Measurements from ENCODE around the gene CLDN3.
A peak's percentile ranks its signal among the peaks of the same experiment; 100 is the strongest.

The CLDN3 gene

DNA sequence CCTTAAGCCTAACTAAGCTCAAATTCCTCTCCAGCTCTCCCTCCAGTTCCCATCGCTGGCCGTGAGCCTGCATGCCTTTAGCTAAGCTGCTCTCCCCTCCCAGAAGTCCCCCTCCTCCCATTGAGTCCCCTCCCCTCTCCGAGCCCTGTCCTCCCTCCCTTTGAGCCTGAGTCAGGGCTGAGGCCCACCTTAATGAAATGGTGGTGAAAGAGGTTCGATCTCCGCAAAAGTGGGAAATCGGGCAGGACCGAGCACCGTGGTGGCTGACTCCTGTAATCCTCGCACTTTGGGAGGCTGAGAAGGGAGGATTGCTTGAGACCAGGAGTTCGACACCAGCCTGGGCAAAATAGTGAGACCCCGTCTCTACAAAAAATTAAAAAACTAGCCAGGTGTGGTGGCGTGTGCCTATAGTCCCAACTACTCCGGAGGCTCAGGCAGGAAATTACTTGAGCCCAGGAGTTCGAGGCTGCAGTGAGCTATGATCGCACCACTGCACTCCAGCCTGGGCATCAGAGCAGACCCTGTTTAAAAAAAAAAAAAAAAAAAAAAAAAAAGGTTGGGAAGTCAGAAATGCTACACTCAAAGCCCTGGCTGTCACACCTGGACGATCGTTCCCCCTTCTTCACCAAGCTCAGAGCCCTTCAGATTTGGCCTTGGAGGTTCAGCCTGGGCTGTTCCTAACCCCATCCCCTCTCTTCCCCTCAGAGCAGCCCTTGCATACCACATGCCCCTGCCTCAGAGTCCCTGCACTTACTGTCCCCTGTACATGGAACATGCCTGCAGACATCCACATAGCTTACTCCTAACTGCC is 995 bp upstream of the CLDN3 start:
- no peak for DNase-seq (ENCODE audit: low read depth, low spot score)

DNA sequence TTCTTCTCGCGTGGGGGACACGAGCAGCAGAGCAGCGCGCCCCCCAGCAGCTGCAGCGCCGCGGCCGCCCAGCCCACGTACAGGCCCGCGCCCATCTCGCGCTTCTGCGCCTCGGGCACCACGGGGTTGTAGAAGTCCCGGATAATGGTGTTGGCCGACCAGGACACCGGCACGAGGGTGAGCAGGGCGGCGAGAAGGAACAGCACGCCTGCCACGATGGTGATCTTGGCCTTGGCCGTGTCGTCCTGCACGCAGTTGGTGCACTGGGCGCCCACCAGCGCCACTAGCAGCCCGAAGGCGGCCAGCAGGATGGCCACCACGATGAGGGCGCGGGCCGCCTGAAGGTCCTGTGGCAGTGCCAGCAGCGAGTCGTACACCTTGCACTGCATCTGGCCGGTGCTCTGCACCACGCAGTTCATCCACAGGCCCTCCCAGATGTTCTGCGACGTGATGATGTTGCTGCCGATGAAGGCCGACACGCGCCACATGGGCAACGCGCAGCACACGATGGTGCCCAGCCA is 529 bp downstream of the CLDN3 start:
- DNase-seq (ENCODE audit: low read depth, low spot score) = no peak

DNA sequence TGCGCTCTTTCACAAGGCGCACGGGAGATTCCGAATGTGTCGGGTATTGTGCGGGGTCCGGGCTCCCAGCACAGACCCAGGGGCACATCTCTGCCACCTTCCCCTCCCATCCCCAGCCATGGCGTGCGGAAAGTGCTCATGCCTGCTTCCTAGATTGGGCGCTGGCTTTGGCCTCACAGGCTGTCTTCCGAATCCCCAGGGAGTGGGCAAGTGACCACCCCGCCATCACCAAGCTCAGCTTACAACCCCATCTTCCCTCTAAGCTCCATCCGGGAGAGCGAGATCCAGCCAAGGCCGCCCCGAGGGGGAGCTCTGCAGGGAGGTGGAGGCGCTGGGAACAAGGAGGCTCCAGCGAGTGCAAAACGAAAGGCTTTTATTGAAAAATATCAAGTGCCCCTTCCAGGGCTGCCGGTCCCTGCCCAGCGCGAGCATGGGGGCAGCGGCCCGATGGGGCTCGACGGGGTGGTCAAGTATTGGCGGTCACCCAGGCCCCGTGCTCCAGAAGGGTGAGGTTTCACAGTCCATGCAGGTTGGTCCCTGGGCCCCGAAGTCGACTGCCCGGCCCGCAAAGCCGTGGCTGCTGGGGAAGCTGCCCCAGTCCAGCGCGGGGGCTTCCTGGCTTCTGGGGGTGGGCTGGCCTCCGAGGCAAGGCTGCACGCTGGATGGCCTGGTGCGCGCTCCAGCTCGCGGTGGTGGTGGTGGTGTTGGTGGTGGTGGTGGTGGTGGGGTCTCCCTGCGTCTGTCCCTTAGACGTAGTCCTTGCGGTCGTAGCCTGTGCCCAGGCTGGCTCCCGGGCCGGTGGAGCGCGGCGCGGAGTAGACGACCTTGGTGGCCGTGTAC is 1.2 kb downstream of the CLDN3 start:
- DNase-seq (ENCODE audit: low read depth, low spot score) = no peak

DNA sequence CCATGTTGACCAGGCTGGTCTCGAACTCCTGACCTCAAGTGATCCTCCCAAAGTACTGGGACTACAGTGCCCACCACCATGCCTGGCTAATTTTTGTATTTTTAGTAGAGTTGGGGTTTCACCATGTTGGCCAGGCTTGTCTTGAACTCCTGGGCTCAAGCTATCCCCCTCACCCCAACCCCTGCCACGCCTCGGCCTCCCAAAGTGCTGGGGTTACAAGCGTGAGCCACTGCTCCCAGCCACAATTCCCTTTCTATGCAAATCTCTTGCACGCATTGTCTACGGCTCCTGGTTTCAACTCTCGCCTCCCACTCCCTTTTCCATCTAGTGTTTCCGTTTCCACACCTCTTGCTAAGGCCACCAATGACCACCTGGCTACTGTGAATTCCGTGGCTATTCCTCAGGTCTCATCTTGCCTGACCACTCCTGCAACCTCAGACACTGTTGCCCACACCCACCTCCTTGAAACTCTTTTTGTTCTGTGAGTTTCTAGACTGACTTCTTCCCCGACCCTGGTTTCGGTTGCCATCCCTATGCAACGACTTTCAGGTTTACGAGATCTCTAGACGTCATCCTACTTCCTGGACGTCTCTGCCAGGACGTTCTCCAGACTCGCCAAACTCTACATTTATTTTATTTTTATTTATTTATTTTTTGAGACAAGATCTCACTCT is 3.4 kb downstream of the CLDN3 start:
- no peak for DNase-seq (ENCODE audit: low read depth, low spot score)

DNA sequence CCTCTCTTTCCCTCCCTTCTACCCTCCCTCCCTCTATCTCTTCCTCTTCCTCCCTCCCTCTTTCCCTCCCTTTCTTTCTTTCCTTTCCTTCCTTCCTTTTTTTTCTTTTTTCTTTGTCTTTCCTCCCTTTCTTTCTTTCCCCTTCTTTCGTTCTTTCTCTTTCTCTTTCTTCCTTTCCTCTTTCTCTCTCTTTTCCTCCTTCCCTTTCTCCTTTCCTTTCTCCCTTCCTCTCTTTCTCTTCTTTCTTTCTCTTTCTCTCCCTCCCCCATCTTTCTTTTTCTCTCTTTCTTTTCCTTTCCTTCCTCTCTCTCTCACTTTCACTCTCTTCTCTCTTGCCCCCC is 7.4 kb downstream of the CLDN3 start:
- no peak for DNase-seq (ENCODE audit: low read depth, low spot score)

DNA sequence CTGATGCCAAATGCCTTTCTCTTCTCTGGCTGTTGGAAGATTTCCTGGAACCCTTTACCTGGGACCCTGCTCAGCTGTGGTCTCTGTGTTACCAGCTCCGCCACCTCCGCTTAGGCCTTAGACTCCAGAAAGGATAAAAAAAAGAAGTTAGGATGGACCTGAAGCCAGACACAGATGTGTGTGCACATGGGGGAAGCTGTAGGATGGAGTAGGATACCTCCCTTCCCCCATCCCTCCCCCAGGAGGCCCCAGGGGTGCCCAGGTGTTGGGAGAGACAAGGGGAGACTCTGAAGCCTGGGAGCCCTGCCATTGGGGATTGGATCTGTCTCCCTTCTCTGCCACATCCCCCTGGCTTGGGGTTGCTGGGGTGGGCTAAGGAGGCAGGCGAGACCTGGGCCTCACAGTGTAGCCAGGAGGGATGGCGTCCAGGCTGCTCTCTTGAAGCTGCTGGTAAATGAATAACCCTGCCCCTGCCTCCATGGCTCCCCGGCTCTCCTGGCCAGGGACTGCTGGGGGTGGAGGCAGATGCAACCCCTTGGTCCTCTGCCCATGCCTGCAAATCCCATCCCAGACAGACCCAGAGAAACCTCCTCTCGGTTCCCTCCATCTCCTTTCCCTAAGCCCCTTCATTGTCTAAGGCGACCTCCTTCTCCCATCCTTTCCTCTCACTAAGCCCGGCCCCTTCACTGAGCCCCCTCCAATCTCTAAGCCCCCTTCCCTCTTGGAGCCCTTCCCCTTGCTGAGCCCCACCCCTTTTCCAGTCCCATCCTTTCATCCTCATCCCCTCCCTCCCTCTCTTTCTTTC is 8.0 kb downstream of the CLDN3 start:
- DNase-seq (ENCODE audit: low read depth, low spot score) = no peak

DNA sequence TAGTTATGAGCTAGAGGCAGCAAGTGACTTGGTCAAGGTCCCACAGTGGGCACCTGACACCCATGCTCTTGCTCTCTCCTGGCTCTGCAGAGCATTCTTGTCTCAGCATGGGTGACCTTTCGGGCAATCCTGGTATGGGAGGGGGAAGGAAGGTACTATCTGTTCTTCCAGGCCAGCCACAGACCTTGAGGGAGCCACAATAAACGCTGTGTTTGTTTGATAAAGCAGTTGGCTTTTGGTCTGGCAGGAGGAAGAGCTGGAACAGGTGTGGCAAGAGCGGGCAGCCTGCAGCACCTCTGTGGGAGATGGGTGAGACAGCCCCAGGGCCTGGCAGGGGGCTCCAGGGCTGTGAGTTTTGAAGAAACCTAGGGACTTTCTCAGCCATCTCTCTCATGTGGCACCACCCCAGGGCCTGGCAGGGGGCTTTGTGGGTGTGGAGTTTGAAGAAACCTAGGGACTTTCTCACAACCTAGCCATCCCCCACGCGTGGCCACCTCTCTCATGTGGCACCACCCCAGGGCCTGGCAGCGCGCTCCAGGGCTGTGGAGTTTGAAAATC is 11.4 kb downstream of the CLDN3 start:
- no peak for DNase-seq (ENCODE audit: low read depth, low spot score)

DNA sequence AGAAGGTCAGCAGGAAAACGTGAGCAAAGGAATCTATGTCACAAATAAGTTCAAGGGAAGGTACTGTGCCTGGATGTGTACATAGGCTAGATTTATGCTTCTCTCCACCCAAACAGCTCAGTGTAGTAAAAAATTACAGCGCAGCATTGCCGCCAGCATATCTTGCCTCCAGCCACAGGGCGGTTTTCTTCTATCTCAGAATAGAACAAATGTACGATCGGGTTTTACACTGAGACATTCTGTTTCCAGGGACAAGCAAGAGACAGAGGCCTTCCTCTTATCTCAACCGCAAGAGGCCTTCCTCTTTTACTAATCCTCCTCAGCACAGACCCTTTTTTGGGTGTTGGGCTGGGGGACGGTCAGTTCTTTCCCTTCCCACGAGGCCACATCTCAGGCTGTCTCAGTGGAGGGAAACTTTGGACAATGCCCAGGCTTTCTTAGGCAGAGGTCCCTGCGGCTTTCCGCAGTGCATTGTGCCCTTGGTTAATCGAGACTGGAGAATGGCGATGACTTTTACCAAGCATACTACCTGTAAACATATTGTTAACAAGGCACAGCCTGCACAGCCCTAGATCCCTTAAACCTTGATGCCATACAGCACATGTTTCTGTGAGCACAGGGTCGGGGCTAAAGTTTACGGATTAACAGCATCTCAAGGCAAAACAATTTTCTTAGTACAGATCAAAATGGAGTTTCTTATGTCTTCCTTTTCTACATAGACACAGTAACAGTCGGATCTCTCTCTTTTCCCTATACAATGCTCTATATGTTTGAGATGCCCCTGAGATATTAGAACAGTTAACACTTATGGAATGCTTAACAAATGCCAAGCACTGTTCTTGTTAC is 19.9 kb downstream of the CLDN3 start:
- no peak for DNase-seq (ENCODE audit: low read depth, low spot score)

DNA sequence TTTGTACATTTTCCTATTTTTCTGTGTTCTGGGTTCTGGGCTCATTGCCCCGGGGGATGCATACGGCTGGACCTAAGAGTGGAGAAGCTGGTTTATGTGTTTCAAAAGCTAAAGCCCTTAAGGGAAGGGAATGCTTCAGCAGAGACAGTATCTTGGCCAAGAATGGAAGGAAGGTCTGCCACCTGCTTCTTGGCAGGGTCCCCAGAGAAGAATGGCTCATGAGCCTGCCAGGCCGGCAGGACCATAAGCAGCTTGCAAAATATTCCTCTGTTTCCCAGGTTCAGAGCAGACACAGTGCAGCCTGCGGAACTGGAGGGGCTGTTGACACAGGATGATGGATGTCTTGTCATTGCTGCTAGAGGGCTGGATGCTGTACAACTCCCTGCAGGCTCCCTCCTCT is 23.7 kb downstream of the CLDN3 start:
- DNase-seq (ENCODE audit: low read depth, low spot score) = no peak

DNA sequence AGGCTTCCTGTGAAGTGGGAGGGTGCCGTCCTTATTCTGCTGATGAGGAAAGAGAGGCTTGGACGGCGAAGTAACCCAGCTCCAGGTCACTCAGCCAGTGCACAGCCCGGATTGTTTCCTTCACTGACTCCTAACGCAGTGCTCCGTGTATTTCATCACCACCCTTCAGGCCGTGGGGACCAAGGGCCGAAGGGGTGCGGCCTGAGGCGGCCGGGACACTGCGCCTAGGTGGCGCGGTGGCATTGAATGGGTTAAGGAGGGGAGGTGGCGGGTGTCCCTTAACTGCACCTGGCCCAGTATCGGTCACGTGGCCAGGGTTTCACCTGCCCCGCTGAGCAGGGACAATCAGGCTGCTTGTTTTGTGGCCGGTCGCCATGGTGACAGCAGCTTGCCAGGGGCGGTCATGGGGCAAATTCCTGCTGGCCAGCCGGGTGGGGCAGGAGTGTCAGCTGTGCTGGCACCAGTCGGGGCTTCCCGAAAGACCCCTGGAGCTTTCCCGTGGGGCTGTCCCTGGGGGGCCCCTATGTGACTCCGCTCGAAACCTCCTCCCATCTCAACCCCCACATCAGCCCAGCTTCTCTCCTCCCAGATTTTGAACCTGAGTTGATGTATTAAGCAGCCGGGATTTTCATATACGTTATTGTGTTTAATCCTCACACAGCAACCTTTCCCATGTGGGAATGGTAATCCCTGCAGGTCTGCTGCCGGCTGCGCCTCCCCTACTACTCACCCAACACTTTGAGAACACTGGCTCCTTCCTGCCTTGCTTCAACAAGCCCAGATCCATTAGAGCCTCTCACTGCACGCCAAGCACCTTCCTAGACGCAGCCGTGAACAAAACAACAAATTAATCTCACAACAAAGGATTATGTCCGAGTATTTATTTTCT is 27.1 kb downstream of the CLDN3 start:
- no peak for DNase-seq (ENCODE audit: low read depth, low spot score)

DNA sequence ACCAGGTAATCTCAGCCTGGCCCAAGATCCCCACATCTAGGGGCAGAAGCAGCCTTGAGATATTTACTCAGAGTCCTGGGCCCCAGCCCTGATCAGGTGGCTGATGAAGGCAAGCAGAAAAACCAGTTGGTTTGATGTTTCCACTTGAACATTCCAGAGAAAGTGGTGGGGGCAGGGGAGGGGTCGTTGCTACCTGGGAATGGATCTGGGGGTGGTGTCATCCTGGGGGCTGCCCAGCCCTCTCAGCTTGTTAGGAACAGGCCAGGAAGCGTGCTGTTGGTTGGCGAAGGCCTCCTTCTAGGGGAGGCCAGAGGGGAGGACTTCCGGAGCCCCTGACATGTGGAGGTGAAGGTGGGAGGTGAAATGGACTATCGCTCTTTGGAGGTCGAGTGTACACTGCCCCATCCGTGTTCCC is 27.7 kb downstream of the CLDN3 start:
- DNase-seq (ENCODE audit: low read depth, low spot score) = no peak

DNA sequence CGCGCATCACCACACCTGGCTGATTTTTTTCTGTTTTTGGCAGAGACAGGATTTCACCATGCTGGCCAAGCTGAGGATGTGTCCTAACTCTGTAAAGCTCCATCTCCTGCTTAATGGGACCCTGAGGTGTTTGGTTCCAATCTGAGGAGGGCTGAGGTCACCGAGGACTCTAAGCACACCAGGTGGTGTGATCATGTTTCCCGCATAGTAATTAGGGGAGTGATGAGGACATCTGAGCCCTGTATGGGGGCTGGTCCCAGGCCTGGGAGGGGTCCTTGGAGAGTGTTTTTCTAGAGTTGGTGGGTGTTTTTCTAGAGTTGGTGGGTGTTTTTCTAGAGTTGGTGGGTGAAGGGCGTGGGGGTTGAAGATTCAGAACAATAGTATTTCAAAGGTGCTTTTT is 28.5 kb downstream of the CLDN3 start:
- no peak for DNase-seq (ENCODE audit: low read depth, low spot score)

DNA sequence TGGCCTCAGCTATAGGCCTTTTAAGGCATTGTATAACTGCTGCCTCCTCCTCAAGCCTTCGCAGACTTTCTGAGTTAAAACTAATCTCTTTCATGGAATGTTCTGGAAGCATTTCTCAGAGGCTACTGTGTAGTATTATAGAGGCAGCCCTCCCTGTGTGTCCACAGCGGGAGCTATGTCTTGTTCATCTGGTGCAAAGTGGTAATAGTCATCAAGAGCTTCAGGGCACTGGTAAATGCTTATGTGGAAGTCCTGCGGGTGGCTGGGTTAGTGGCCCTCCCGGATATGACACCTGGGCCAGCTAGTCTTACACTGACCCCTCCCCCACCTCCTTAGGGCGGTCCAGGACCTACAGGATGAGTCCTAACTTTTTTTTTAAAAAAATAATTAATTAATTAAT is 29.3 kb downstream of the CLDN3 start:
- DNase-seq (ENCODE audit: low read depth, low spot score) = no peak

DNA sequence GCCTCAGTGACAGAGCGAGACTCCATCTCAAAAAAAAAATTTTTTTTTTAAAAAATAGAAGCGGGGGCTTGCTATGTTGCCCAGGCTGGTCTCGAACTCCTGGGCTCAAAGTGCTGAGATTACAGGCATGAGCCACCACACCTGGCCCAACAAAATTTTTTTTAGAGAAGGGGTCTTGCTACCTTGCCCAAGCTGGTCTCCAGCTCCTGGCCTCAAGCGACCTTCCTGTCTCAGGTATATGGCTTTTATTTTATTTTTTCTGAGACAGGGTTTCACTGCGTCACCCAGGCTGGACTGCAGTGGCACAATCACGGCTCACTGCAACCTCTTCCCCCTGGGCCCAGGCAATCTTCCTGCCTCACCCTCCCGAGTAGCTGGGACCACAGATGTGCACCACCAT is 29.9 kb downstream of the CLDN3 start:
- DNase-seq (ENCODE audit: low read depth, low spot score) = no peak

DNA sequence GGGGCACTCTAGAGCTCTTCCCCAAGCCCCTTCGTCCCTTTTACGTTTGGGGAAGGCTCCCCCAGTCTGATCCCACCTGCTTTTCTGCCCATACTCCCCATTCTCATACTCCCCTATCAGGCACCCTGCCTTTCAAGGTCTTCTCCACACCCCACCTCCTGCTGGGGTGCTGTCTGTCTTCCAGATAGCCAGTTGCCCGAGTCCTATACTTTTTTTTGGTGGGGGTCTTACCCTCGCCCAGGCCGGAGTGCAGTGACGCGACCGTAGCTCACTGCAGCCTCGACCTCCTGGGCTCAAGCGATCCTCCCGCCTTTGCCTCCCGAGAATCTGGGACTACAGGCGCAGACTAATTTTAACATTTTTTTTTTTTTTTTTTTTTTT is 30.7 kb downstream of the CLDN3 start:
- DNase-seq (ENCODE audit: low read depth, low spot score) = no peak

DNA sequence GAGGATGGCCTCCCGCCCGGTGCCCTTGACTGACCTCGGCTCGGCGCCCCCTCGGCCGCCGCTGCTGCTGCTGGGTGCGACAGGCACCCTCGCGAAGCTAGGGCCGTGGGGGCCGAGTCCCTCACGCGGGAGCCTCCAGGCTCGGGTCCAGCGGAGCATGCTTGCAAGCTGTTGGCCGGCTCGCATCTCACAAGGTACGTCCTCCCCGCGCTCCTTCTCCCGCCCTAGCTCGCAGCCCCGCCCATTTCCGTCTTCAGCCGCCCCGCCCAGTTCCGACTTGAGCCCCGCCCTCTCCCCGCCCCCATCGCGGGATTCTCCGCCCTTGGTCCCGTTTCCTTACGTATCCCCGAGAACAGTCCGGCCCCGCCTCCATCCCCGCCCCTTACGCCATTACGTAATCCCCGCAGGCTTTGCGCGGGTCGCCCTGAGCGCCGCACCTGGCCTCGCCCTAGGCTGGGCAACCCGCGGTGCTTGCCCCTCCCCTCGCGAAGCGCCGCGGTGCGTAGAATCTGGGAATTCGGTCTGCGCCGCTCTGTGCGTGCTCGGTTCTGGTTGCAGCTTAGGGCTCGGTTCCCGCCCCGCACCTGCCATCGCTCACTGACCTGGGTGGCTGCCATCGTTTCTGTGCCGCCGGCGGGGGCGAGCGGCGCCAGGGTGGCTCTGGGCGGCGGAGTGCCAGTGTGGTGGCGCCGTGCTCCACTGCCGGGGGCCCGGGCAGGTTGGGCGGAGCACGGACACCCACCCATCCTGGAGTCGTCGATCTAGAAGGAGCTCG is 31.3 kb downstream of the CLDN3 start, which contains the start of gene ABHD11:
Gene ABHD11 (minus strand): TSS at position 191 of the 775 bp plus-strand sequence. CDS start 32 bp downstream, at position 159.
- DNase-seq (ENCODE audit: low read depth, low spot score) = peak; percentile 99

DNA sequence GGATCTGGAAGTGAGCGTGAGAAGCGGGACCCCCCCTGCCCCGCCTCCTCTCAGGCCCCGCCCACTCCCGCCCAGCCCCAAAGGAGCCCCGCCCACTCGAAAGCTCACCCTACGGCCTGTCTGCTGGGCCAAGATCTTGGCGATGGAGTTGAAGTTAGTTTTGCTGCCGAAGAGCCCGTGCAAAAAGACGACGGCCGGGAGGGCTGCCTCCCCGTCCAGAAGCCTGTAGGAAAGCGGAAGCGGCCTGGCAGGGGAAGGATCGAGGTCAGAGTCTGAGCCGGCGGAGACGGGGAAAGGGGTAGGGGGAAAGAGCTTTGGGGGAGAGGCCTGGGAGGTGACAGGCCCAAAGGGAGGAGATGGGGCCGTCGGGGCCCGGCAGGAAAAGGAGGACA is 31.9 kb downstream of the CLDN3 start:
- no peak for DNase-seq (ENCODE audit: low read depth, low spot score)

DNA sequence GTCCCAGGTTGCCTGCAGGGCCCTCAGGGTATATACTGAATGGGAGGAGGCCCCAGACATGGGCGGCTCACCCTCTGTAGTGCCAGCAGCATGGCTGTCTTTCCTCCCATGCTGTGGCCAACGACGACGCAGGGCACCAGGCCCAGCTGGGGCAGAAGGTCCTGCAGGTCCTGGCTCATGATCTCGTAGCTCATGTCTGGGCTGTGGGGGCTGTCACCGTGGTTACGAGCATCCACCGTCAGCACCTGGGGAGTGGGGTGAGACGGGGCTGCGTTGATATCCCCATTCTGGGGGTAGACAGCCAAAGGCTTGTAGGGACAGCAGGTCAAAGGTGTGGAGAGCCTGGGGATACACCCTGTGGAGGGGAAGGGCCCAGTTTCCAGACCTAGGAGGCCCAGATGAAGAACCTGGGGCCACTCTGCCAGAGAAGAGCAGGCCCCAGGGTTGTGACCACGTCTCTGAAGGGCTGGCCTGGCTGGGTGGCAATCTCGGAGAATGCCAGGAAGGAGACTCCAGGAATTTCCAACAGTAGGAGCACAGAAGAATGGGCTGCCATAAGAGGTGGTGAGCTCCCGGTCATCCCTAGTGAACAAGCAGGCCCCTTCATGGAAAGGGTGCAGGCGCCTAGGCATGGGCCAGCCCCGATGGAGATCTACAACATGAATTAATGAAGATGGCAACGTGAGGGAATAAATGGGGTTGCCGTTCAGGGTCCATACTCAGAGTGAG is 32.4 kb downstream of the CLDN3 start:
- no peak for DNase-seq (ENCODE audit: low read depth, low spot score)
